K562 (cell line): ENCODE measurements around the gene PKIB.

Experiments
- BACH1 ChIP-seq: fragments of 200-800 bp; sonication (Bioruptor generic); IDR thresholded peaks from 2 replicates; pipeline ENCODE4 v1.6.1; 2016; ENCODE audit warnings: missing genetic modification characterization, missing compliant biosample characterization
- CHCHD3 ChIP-seq: fragments of 250-450 bp; sonication (Bioruptor Pico); IDR thresholded peaks from 2 replicates; pipeline ENCODE4 v2.1.2; 2022; ENCODE audit warnings: mild to moderate bottlenecking
- CTBP1 ChIP-seq: fragments of 450-650 bp; IDR thresholded peaks from 2 replicates; pipeline ENCODE4 v1.6.1; 2016; ENCODE audit warnings: borderline replicate concordance
- IRF2 ChIP-seq: sonication (generic); formaldehyde crosslinking; IDR thresholded peaks from 2 replicates; pipeline ENCODE4 v1.8.1; 2022; ENCODE audit warnings: mild to moderate bottlenecking, missing genetic modification reagents
- JUN ChIP-seq, 2 experiments: sonication (generic) in 1 of 2; formaldehyde crosslinking in 1 of 2; IDR thresholded peaks; 2 replicates each; pipeline versions ENCODE4 v1.6.1 to v1.8.0; 2012 to 2022; ENCODE audit warnings: borderline replicate concordance in 2 of 2, mild to moderate bottlenecking in 2 of 2, improper control_type of control experiment in 1 of 2, low read depth in 1 of 2, low read length in 1 of 2, missing genetic modification reagents in 1 of 2
- MAX ChIP-seq: sonication (generic); formaldehyde crosslinking; IDR thresholded peaks from 2 replicates; pipeline ENCODE4 v1.9.0; 2022; ENCODE audit warnings: mild to moderate bottlenecking, missing genetic modification reagents
- STAG1 ChIP-seq: sonication (generic); formaldehyde crosslinking; IDR thresholded peaks from 2 replicates; pipeline ENCODE4 v1.5.0; 2020; ENCODE audit warnings: missing genetic modification reagents, borderline replicate concordance
- TEAD4 ChIP-seq, 2 experiments: sonication (generic) in 1 of 2; formaldehyde crosslinking in 1 of 2; IDR thresholded peaks; 2 replicates each; pipeline versions ENCODE4 v1.6.1 to v1.8.0; 2012 to 2022; ENCODE audit warnings: borderline replicate concordance in 1 of 2, inconsistent platforms in 1 of 2, low read length in 1 of 2, mild to moderate bottlenecking in 1 of 2, missing genetic modification reagents in 1 of 2
- ZNF561 ChIP-seq: fragments of 450-650 bp; formaldehyde crosslinking; conservative IDR thresholded peaks from 2 replicates; pipeline ENCODE4 v1.4.0; 2020; ENCODE audit warnings: mild to moderate bottlenecking, moderate library complexity
- TF ChIP-seq, protein P1 (sequence below): sonication (generic); formaldehyde crosslinking; IDR thresholded peaks from 2 replicates; pipeline ENCODE4 v1.8.0; 2022; ENCODE audit warnings: missing genetic modification reagents, mild to moderate bottlenecking, borderline replicate concordance
- TF ChIP-seq, protein P2 (sequence below), 3 experiments: IDR thresholded peaks in 2 of 3; conservative IDR thresholded peaks in 1 of 3; 2 replicates each; pipeline ENCODE4 v1.5.1; 2011 to 2012; ENCODE audit warnings: low read length in 3 of 3, mild to moderate bottlenecking in 3 of 3, control low read depth in 2 of 3, improper control_type of control experiment in 1 of 3, inconsistent platforms in 1 of 3, low read depth in 1 of 3, mixed read lengths in 1 of 3, moderate library complexity in 1 of 3; ENCODE audit not compliant: insufficient read depth in 2 of 3
- TF ChIP-seq, protein P3 (sequence below), 2 experiments: fragments of 450-650 bp in 1 of 2; sonication (generic) in 1 of 2; formaldehyde crosslinking in 1 of 2; IDR thresholded peaks; 2 replicates each; pipeline versions ENCODE4 v1.7.1 to v1.9.0; 2016 to 2022; ENCODE audit warnings: inconsistent platforms in 1 of 2, mild to moderate bottlenecking in 1 of 2, missing genetic modification reagents in 1 of 2

GRCh38 chr6:122714059-122714458 is 103.9 kb downstream of the PKIB start:
- no peak for TF ChIP-seq ZNF561 (CRISPR knock-in tag)
- TF ChIP-seq, protein P1, sequence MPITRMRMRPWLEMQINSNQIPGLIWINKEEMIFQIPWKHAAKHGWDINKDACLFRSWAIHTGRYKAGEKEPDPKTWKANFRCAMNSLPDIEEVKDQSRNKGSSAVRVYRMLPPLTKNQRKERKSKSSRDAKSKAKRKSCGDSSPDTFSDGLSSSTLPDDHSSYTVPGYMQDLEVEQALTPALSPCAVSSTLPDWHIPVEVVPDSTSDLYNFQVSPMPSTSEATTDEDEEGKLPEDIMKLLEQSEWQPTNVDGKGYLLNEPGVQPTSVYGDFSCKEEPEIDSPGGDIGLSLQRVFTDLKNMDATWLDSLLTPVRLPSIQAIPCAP, result no peak
- TF ChIP-seq CTBP1, result no peak
- no peak for TF ChIP-seq IRF2
- TF ChIP-seq STAG1 (CRISPR knock-in tag), result no peak
- TF ChIP-seq JUN (IDR thresholded peaks at IDR 0.05; ENCODE audit: borderline replicate concordance, low read depth, low read length), result no peak
- TF ChIP-seq JUN (CRISPR knock-in tag; IDR thresholded peaks at IDR 0.05; ENCODE audit: borderline replicate concordance), result no peak
- TF ChIP-seq TEAD4 (IDR thresholded peaks at IDR 0.05; ENCODE audit: low read length), result no peak
- TF ChIP-seq TEAD4 (CRISPR knock-in tag; IDR thresholded peaks at IDR 0.05; ENCODE audit: borderline replicate concordance), result no peak
- TF ChIP-seq, protein P2, sequence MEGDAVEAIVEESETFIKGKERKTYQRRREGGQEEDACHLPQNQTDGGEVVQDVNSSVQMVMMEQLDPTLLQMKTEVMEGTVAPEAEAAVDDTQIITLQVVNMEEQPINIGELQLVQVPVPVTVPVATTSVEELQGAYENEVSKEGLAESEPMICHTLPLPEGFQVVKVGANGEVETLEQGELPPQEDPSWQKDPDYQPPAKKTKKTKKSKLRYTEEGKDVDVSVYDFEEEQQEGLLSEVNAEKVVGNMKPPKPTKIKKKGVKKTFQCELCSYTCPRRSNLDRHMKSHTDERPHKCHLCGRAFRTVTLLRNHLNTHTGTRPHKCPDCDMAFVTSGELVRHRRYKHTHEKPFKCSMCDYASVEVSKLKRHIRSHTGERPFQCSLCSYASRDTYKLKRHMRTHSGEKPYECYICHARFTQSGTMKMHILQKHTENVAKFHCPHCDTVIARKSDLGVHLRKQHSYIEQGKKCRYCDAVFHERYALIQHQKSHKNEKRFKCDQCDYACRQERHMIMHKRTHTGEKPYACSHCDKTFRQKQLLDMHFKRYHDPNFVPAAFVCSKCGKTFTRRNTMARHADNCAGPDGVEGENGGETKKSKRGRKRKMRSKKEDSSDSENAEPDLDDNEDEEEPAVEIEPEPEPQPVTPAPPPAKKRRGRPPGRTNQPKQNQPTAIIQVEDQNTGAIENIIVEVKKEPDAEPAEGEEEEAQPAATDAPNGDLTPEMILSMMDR (IDR thresholded peaks at IDR 0.05 in 2 of 3, conservative IDR thresholded peaks at IDR 0.05 in 1 of 3; ENCODE audit: insufficient read depth in 2 of 3, low read depth in 1 of 3, low read length in 3 of 3), result no peak
- TF ChIP-seq BACH1 (tag), result no peak
- no peak for TF ChIP-seq MAX (CRISPR knock-in tag)
- no peak for TF ChIP-seq CHCHD3 (CRISPR knock-in tag)
- TF ChIP-seq, protein P3, sequence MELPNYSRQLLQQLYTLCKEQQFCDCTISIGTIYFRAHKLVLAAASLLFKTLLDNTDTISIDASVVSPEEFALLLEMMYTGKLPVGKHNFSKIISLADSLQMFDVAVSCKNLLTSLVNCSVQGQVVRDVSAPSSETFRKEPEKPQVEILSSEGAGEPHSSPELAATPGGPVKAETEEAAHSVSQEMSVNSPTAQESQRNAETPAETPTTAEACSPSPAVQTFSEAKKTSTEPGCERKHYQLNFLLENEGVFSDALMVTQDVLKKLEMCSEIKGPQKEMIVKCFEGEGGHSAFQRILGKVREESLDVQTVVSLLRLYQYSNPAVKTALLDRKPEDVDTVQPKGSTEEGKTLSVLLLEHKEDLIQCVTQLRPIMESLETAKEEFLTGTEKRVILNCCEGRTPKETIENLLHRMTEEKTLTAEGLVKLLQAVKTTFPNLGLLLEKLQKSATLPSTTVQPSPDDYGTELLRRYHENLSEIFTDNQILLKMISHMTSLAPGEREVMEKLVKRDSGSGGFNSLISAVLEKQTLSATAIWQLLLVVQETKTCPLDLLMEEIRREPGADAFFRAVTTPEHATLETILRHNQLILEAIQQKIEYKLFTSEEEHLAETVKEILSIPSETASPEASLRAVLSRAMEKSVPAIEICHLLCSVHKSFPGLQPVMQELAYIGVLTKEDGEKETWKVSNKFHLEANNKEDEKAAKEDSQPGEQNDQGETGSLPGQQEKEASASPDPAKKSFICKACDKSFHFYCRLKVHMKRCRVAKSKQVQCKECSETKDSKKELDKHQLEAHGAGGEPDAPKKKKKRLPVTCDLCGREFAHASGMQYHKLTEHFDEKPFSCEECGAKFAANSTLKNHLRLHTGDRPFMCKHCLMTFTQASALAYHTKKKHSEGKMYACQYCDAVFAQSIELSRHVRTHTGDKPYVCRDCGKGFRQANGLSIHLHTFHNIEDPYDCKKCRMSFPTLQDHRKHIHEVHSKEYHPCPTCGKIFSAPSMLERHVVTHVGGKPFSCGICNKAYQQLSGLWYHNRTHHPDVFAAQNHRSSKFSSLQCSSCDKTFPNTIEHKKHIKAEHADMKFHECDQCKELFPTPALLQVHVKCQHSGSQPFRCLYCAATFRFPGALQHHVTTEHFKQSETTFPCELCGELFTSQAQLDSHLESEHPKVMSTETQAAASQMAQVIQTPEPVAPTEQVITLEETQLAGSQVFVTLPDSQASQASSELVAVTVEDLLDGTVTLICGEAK (IDR thresholded peaks at IDR 0.05), result no peak
- TF ChIP-seq, protein P3 (CRISPR knock-in tag; IDR thresholded peaks at IDR 0.05), result no peak
